Large intestine (tissue), 3 donors: Measurements from ENCODE around the gene ABLIM2. TPM values are rescaled to one million over a fixed set of nuclear protein-coding genes. Genes with fewer than 3 reads are reported as not detected.

Experiments used
- DNase-seq, 2 donors: peaks; one replicate each; pipeline versions ENCODE4 v3.0.0 to v3.0.0-alpha.2; 2013
- H3K27ac ChIP-seq: one replicate; pipeline ENCODE4 v1.5.1; 2013; ENCODE audit warnings: low read length
- H3K27me3 ChIP-seq: 2 replicates; pipeline ENCODE4 v1.6.1; 2013; ENCODE audit warnings: low read length; ENCODE audit not compliant: control insufficient read depth, insufficient read depth
- H3K36me3 ChIP-seq: 2 replicates; pipeline ENCODE4 v1.6.1; 2013; ENCODE audit warnings: low read length; ENCODE audit not compliant: control insufficient read depth, insufficient read depth
- H3K4me1 ChIP-seq: one replicate; pipeline ENCODE4 v1.6.1; 2013; ENCODE audit warnings: low read length; ENCODE audit not compliant: control insufficient read depth, insufficient read depth
- H3K4me3 ChIP-seq: one replicate; pipeline ENCODE4 v1.5.1; 2013; ENCODE audit warnings: low read length
- H3K9me3 ChIP-seq: one replicate; pipeline ENCODE4 v1.6.1; 2013; ENCODE audit warnings: mild to moderate bottlenecking, low read depth, low read length, moderate library complexity; ENCODE audit not compliant: control insufficient read depth
- WGBS: methylation state at CpG from one replicate; pipeline ENCODE4 v1.1.5; 2013; ENCODE audit warnings: low lambda C conversion rate; ENCODE audit not compliant: insufficient coverage; 5-methylcytosine and 5-hydroxymethylcytosine counted together
- polyA plus RNA-seq: library from polyadenylated mRNA; unstranded; fragments of 120-200 nt; gene quantifications from one replicate; pipeline ENCODE4 v1.2.1, GENCODE V29; 2013

Gene ABLIM2
- polyA plus RNA-seq, 1 donor: 5.9 TPM

GRCh38 chr4:8078610-8079015, 80.0 kb downstream of the ABLIM2 start:
- WGBS: no CpG with 5 or more reads among the region's 8 CpGs
- H3K27me3 ChIP-seq: peaks cover 5% of the 10 kb centered on the region

GRCh38 chr4:8078109-8078494, 80.5 kb downstream of the ABLIM2 start:
- Histone ChIP-seq H3K36me3 (no peaks in the 10 kb centered on the region), H3K4me3 (no peak overlapping the region), H3K27me3 (peaks cover 5% of the 10 kb centered on the region), H3K27ac (no peak overlapping the region), H3K9me3 (no peaks in the 10 kb centered on the region), H3K4me1 (no peaks in the 10 kb centered on the region)
- no peak for DNase-seq
- no CpG with 5 or more reads among the region's 11 CpGs for WGBS

More at GRCh38 chr4:8078610-8079015, 80.0 kb downstream of the ABLIM2 start:
- Histone ChIP-seq H3K27ac (no peak overlapping the region), H3K9me3 (no peaks in the 10 kb centered on the region), H3K4me3 (no peak overlapping the region), H3K4me1 (no peaks in the 10 kb centered on the region), H3K36me3 (no peaks in the 10 kb centered on the region)
- no peak for DNase-seq

GRCh38 chr4:8077181-8078108, 81.2 kb downstream of the ABLIM2 start:
- no CpG with 5 or more reads among the region's 23 CpGs for WGBS
- DNase-seq: no peak
- no peak overlapping the region for H3K4me3 ChIP-seq

GRCh38 chr4:8076023-8076422, 82.6 kb downstream of the ABLIM2 start:
- WGBS: no CpG with 5 or more reads among the region's 7 CpGs
- no peak for DNase-seq
- no peak overlapping the region for H3K4me3 ChIP-seq
- no peak overlapping the region for H3K27ac ChIP-seq
- no peaks in the 10 kb centered on the region for H3K9me3 ChIP-seq
- no peaks in the 10 kb centered on the region for H3K4me1 ChIP-seq
- H3K36me3 ChIP-seq: no peaks in the 10 kb centered on the region
- H3K27me3 ChIP-seq: peaks cover 25% of the 10 kb centered on the region

More at GRCh38 chr4:8077181-8078108, 81.2 kb downstream of the ABLIM2 start:
- Histone ChIP-seq H3K36me3 (no peaks in the 10 kb centered on the region), H3K9me3 (no peaks in the 10 kb centered on the region), H3K27me3 (peaks cover 12% of the 10 kb centered on the region), H3K27ac (no peak overlapping the region), H3K4me1 (no peaks in the 10 kb centered on the region)

- H3K4me1 ChIP-seq: no peaks in the 10 kb centered on the region
- 80% methylated on average over 4 of the region's 17 CpGs for WGBS
- H3K27ac ChIP-seq: no peak overlapping the region
- no peaks in the 10 kb centered on the region for H3K36me3 ChIP-seq
- H3K27me3 ChIP-seq: peaks cover 30% of the 10 kb centered on the region
- no peaks in the 10 kb centered on the region for H3K9me3 ChIP-seq
- no peak overlapping the region for H3K4me3 ChIP-seq
- DNase-seq: no peak
Measured at GRCh38 chr4:8073206-8073863, 85.3 kb downstream of the ABLIM2 start.

- DNase-seq: no peak
- Histone ChIP-seq H3K4me1 (no peaks in the 10 kb centered on the region), H3K27ac (no peak overlapping the region), H3K9me3 (no peaks in the 10 kb centered on the region), H3K36me3 (no peaks in the 10 kb centered on the region), H3K4me3 (no peak overlapping the region), H3K27me3 (peaks cover 30% of the 10 kb centered on the region)
- WGBS: no CpG with 5 or more reads among the region's 20 CpGs
Measured at GRCh38 chr4:8072235-8072968, 86.2 kb downstream of the ABLIM2 start.

- Histone ChIP-seq H3K27me3 (peaks cover 30% of the 10 kb centered on the region), H3K4me3 (no peak overlapping the region), H3K36me3 (no peaks in the 10 kb centered on the region), H3K9me3 (no peaks in the 10 kb centered on the region), H3K27ac (no peak overlapping the region), H3K4me1 (no peaks in the 10 kb centered on the region)
- no CpG with 5 or more reads among the region's 23 CpGs for WGBS
- DNase-seq: no peak
Measured at GRCh38 chr4:8071766-8072165, 86.8 kb downstream of the ABLIM2 start.

GRCh38 chr4:8070736-8071718, 87.6 kb downstream of the ABLIM2 start:
- H3K27me3 ChIP-seq: peaks cover 30% of the 10 kb centered on the region
- H3K9me3 ChIP-seq: no peaks in the 10 kb centered on the region
- H3K27ac ChIP-seq: no peak overlapping the region
- DNase-seq: no peak
- no CpG with 5 or more reads among the region's 30 CpGs for WGBS
- H3K4me3 ChIP-seq: no peak overlapping the region
- no peaks in the 10 kb centered on the region for H3K36me3 ChIP-seq
- H3K4me1 ChIP-seq: no peaks in the 10 kb centered on the region

GRCh38 chr4:8069102-8069752, 89.4 kb downstream of the ABLIM2 start:
- no peak overlapping the region for H3K4me3 ChIP-seq
- no peaks in the 10 kb centered on the region for H3K36me3 ChIP-seq
- peaks cover 30% of the 10 kb centered on the region for H3K27me3 ChIP-seq
- DNase-seq: no peak
- WGBS: no CpG with 5 or more reads among the region's 27 CpGs
- H3K4me1 ChIP-seq: no peaks in the 10 kb centered on the region
- H3K9me3 ChIP-seq: peaks cover 6% of the 10 kb centered on the region
- no peak overlapping the region for H3K27ac ChIP-seq
